GM12873 (cell line): ENCODE measurements around the gene CXXC4.

Experiments used
- TF ChIP-seq, protein P1 (sequence below): IDR thresholded peaks from 2 replicates; pipeline ENCODE4 v1.5.1; 2012; ENCODE audit warnings: low read depth, mild to moderate bottlenecking, moderate library complexity, low read length, control low read depth; ENCODE audit not compliant: insufficient read depth; ENCODE audit errors: missing control alignments

The CXXC4 gene

DNA sequence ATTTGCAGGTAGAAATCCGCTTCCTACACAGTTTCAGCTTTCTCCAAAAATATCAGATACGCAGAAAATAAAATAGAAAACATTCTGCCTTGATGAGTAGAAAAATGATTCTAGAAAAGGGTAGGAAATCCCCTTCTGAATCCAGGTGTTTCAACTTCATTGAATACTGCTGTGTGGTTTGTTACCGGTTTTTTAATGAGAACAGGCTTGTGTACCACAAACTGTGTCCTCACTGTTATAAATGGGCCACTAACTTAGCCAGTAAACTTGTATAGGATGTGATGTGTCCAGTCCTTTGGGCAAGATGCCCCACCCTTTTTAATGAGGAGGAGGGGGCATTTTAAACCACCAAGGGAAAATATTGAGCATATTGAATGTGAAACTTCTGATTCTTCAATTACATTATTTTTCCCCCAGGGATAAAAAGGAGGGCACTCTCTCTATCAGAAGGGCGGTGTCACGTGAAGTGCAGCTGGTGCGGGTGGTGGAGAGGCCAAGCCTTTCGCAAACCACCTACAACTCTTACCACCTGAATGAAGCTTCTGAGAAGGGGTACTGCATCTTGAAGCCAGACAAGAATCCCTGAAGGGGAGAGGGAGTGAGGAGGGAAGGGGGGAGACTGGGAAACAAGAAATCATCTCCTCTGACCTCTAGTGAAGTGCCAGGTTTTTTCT lies 4.5 kb downstream of the CXXC4 start:
- TF ChIP-seq, protein P1, sequence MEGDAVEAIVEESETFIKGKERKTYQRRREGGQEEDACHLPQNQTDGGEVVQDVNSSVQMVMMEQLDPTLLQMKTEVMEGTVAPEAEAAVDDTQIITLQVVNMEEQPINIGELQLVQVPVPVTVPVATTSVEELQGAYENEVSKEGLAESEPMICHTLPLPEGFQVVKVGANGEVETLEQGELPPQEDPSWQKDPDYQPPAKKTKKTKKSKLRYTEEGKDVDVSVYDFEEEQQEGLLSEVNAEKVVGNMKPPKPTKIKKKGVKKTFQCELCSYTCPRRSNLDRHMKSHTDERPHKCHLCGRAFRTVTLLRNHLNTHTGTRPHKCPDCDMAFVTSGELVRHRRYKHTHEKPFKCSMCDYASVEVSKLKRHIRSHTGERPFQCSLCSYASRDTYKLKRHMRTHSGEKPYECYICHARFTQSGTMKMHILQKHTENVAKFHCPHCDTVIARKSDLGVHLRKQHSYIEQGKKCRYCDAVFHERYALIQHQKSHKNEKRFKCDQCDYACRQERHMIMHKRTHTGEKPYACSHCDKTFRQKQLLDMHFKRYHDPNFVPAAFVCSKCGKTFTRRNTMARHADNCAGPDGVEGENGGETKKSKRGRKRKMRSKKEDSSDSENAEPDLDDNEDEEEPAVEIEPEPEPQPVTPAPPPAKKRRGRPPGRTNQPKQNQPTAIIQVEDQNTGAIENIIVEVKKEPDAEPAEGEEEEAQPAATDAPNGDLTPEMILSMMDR: no peak

DNA sequence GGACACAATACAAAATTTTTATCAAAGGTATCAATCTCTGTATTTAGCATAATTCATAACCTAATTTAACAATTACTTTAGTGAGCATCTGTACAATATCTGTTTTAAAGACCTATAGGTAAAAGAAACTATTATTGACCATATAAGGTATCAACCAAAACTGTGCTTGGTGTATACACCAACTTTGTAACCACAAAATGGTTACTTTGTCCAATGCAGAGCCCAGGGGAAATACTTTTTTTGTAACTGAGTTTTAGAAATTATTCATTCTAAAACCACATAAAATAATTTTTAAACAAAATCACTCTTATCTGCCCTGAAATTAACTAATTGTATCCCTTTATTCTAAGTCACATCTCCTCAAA lies 5.0 kb downstream of the CXXC4 start:
- TF ChIP-seq, protein P1: no peak

DNA sequence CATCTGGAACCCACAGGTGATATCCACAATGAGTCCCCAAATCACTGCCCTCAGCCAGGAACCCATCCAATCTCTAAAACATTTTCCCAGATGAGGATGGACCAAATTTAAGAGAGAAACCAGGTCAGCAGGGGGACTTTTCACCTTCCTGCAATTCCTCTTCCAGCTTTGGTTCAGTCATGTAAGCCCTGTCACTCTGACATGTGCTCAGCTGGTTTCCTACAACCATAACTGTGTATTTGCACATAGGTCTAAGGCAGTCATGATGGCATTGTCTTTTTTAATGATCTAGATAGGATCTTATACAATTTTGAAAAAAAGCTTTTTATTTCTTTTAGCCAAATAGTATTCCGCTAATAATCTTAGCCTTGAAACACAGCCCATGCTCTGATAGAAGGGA lies 6.5 kb downstream of the CXXC4 start:
- TF ChIP-seq, protein P1: no peak

DNA sequence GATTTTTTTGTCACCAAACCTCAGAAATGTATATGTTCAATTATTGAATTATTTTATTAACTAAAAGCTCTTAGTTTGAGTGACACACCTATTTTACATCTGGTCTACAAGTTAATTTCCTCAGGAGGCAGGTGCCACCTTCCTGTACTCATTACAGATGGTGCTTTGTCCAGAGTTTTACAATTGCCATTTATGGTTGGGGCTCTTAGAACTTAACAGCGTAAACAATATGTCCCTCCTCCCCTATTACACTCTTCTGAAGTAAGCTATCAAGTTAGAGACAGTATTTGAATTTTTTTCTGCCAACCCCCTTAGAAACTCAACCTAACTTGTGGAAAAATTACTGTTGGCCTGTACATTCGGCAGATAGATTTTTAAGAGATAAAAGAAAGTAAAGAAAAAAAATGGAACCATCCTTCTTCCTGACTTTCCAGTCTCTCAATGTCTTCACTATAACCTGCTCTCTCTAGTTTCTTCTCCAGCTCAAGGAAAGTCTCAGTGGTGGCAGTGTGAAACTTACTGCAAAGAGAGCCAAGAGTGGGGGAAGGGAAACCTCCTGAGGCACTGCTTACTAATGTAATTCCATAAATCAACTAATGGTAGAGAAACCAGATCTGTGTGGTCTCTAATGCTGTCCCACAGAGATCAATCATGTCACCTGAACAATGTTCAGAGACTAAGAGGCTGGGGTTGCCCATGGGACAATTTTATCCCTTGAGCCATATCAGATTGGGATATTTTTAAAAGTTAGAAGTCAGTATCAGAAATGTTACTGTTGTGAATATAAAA lies 7.8 kb downstream of the CXXC4 start:
- TF ChIP-seq, protein P1: no peak

DNA sequence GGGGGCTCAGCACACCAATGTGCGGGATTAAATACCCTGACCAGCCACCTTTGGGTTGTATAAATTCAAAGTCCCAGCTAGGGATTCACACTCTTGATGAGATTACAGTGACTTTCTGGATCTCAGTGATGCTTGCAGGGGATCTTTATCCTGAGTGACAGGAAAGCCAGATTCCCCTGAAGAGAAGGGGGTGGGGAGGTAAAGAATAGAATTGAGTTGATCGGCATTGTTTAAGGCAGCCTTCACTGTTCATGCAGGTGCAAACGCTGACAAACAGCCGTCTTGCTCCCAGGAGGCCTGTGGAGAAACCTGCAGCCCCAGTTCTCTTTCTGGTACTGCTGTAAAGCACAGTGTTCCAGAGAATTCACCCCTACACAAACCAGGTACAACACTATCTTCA lies 19.0 kb downstream of the CXXC4 start:
- TF ChIP-seq, protein P1: no peak

- TF ChIP-seq, protein P1: no peak
These were observed 21.9 kb downstream of the CXXC4 start for GRCh38 chr4:104472766-104473165.

- TF ChIP-seq, protein P1: no peak
These were observed 23.9 kb downstream of the CXXC4 start for GRCh38 chr4:104470770-104471169.
